Hepatocyte (in vitro differentiated cells): ENCODE results near the gene ZSWIM7. TPM values are rescaled to one million over a fixed set of nuclear protein-coding genes. Genes with fewer than 3 reads are reported as not detected.

Experiments used
- DNase-seq: peaks from one replicate; pipeline ENCODE4 v3.0.0-alpha.2; 2016; ENCODE audit warnings: low spot score
- H2AFZ ChIP-seq: fragments of 200-600 bp; sonication (generic); 2 replicates; pipeline ENCODE4 v1.6.0; 2016; ENCODE audit warnings: antibody characterized with exemption, mild to moderate bottlenecking
- H3K27ac ChIP-seq: fragments of 200-600 bp; sonication (generic); 2 replicates; pipeline ENCODE4 v1.5.1; 2016; ENCODE audit warnings: mild to moderate bottlenecking
- H3K27me3 ChIP-seq: fragments of 200-600 bp; sonication (generic); 2 replicates; pipeline ENCODE4 v1.6.1; 2016
- H3K36me3 ChIP-seq: fragments of 200-600 bp; sonication (generic); replicated peaks from 2 replicates; pipeline ENCODE4 v1.5.1; 2016; ENCODE audit warnings: low read depth; ENCODE audit not compliant: insufficient read depth
- H3K4me1 ChIP-seq: fragments of 200-600 bp; sonication (generic); 2 replicates; pipeline ENCODE4 v1.5.1; 2016; ENCODE audit warnings: mild to moderate bottlenecking, moderate library complexity; ENCODE audit not compliant: insufficient read depth
- H3K4me2 ChIP-seq: fragments of 200-600 bp; sonication (generic); 2 replicates; pipeline ENCODE4 v1.6.0; 2016
- H3K4me3 ChIP-seq: fragments of 200-600 bp; sonication (generic); 2 replicates; pipeline ENCODE4 v1.5.1; 2016; ENCODE audit warnings: mild to moderate bottlenecking
- H3K79me2 ChIP-seq: fragments of 200-600 bp; sonication (generic); 2 replicates; pipeline ENCODE4 v1.6.0; 2017; ENCODE audit warnings: mild to moderate bottlenecking
- H3K9me2 ChIP-seq: fragments of 200-600 bp; sonication (generic); replicated peaks from 2 replicates; pipeline ENCODE4 v1.6.0; 2017; ENCODE audit warnings: mild to moderate bottlenecking; ENCODE audit not compliant: insufficient read depth
- H3K9me3 ChIP-seq: fragments of 200-600 bp; sonication (generic); 2 replicates; pipeline ENCODE4 v1.5.1; 2016; ENCODE audit warnings: low read depth, mild to moderate bottlenecking
- H4K20me1 ChIP-seq: fragments of 200-600 bp; sonication (generic); 2 replicates; pipeline ENCODE4 v1.6.0; 2016; ENCODE audit warnings: mild to moderate bottlenecking; ENCODE audit not compliant: insufficient read depth, poor library complexity, severe bottlenecking
- CTCF ChIP-seq: fragments of 200-600 bp; sonication (generic); IDR thresholded peaks from 2 replicates; pipeline ENCODE4 v1.5.1; 2016; ENCODE audit warnings: antibody characterized with exemption, mild to moderate bottlenecking; ENCODE audit not compliant: poor library complexity
- EZH2 ChIP-seq: fragments of 200-600 bp; sonication (generic); IDR thresholded peaks from 2 replicates; pipeline ENCODE4 v1.6.1; 2016; ENCODE audit warnings: antibody characterized with exemption, mild to moderate bottlenecking, borderline replicate concordance
- EZH2phosphoT487 ChIP-seq: fragments of 200-600 bp; sonication (generic); IDR thresholded peaks from one replicate; pipeline ENCODE4 v1.6.1; 2018; ENCODE audit warnings: antibody characterized with exemption, mild to moderate bottlenecking, low read depth, moderate library complexity; ENCODE audit not compliant: unreplicated experiment, severe bottlenecking
- WGBS: methylation state at CpG from one replicate; pipeline ENCODE4 v1.1.6; 2016; ENCODE audit warnings: low lambda C conversion rate; ENCODE audit errors: missing lambda C conversion rate; 5-methylcytosine and 5-hydroxymethylcytosine counted together
- polyA plus RNA-seq: library from polyadenylated mRNA; unstranded; fragments of >200 nt; fragmentation: Nextera tagmentation; extraction: Ambion mirVana; gene quantifications from 2 replicates; pipeline ENCODE4 v1.2.1, GENCODE V29; 2016
- total RNA-seq: library from RNA; depleted of rRNA; stranded (reverse); fragments of >200 nt; gene quantifications from 2 replicates; pipeline ENCODE4 v1.2.3, GENCODE V29; 2014

Gene ZSWIM7
- total and polyA plus RNA-seq, 2 experiments from 2014 or later, result 27.0 to 46.8 TPM

GRCh38 chr17:15955793-15956541, 43.5 kb downstream of the ZSWIM7 start:
- H3K4me3 ChIP-seq, result no peak overlapping the region
- no peak for DNase-seq
- no peak overlapping the region for H3K27ac ChIP-seq
- H2AFZ ChIP-seq, result no peak overlapping the region
- H3K4me2 ChIP-seq, result no peak overlapping the region
- H3K9me2 ChIP-seq, result no peaks in the 10 kb centered on the region
- peaks cover 5% of the 10 kb centered on the region for H3K4me1 ChIP-seq
- H4K20me1 ChIP-seq, result no peaks in the 10 kb centered on the region
- H3K36me3 ChIP-seq, result no peaks in the 10 kb centered on the region
- H3K27me3 ChIP-seq, result no peaks in the 10 kb centered on the region
- H3K9me3 ChIP-seq, result no peaks in the 10 kb centered on the region
- TF ChIP-seq CTCF, result no peak
- no peak for TF ChIP-seq EZH2
- TF ChIP-seq EZH2phosphoT487, result no peak
- 70% methylated on average over 14 of the region's 14 CpGs for WGBS
- H3K79me2 ChIP-seq, result peaks cover 2% of the 10 kb centered on the region

- no peaks in the 10 kb centered on the region for H3K36me3 ChIP-seq
- TF ChIP-seq EZH2phosphoT487 (no peak), CTCF (no peak), EZH2 (no peak)
- no peak overlapping the region for H3K4me3 ChIP-seq
- H3K4me2 ChIP-seq, result no peak overlapping the region
- 82% methylated on average over 5 of the region's 5 CpGs for whole genome bisulfite sequencing
- H3K4me1 ChIP-seq, result peaks cover 5% of the 10 kb centered on the region
- H3K79me2 ChIP-seq, result peaks cover 3% of the 10 kb centered on the region
- no peaks in the 10 kb centered on the region for H3K9me2 ChIP-seq
- no peaks in the 10 kb centered on the region for H3K9me3 ChIP-seq
- no peaks in the 10 kb centered on the region for H3K27me3 ChIP-seq
- no peak overlapping the region for H2AFZ ChIP-seq
- no peak for DNase-seq
- H4K20me1 ChIP-seq, result no peaks in the 10 kb centered on the region
- no peak overlapping the region for H3K27ac ChIP-seq
Measured at GRCh38 chr17:15954222-15954621, 45.3 kb downstream of the ZSWIM7 start.

GRCh38 chr17:15952916-15953790, 46.4 kb downstream of the ZSWIM7 start:
- no peak overlapping the region for H3K4me3 ChIP-seq
- H3K9me3 ChIP-seq, result no peaks in the 10 kb centered on the region
- no peak for DNase-seq
- H4K20me1 ChIP-seq, result no peaks in the 10 kb centered on the region
- WGBS, result 77% methylated on average over 22 of the region's 22 CpGs
- no peaks in the 10 kb centered on the region for H3K4me1 ChIP-seq
- no peaks in the 10 kb centered on the region for H3K36me3 ChIP-seq
- no peak overlapping the region for H2AFZ ChIP-seq
- H3K27me3 ChIP-seq, result no peaks in the 10 kb centered on the region
- H3K9me2 ChIP-seq, result no peaks in the 10 kb centered on the region
- no peak overlapping the region for H3K27ac ChIP-seq
- no peak overlapping the region for H3K4me2 ChIP-seq
- peaks cover 12% of the 10 kb centered on the region for H3K79me2 ChIP-seq
- no peak for TF ChIP-seq EZH2phosphoT487
- TF ChIP-seq CTCF, result no peak
- no peak for TF ChIP-seq EZH2
